Ectodermal cell (in vitro differentiated cells): Measurements from ENCODE around the gene EYA3.

Experiments used
- H3K27ac ChIP-seq: 2 replicates; pipeline ENCODE4 v1.7.0; 2013; ENCODE audit warnings: mild to moderate bottlenecking, low read depth, low read length; ENCODE audit not compliant: insufficient read depth, poor library complexity, severe bottlenecking
- H3K27me3 ChIP-seq: 2 replicates; pipeline ENCODE4 v1.7.0; 2013; ENCODE audit warnings: mild to moderate bottlenecking, low read length; ENCODE audit not compliant: insufficient read depth, control insufficient read depth, poor library complexity, severe bottlenecking
- H3K36me3 ChIP-seq: one replicate; pipeline ENCODE4 v1.7.0; 2013; ENCODE audit warnings: low read length; ENCODE audit not compliant: control insufficient read depth, insufficient read depth
- H3K4me1 ChIP-seq: one replicate; pipeline ENCODE4 v1.7.0; 2013; ENCODE audit warnings: low read length; ENCODE audit not compliant: control insufficient read depth, insufficient read depth
- H3K4me3 ChIP-seq: 2 replicates; pipeline ENCODE4 v1.7.0; 2013; ENCODE audit warnings: low read depth, low read length, control low read depth; ENCODE audit not compliant: insufficient read depth
- H3K9me3 ChIP-seq: 2 replicates; pipeline ENCODE4 v1.7.0; 2013; ENCODE audit warnings: mild to moderate bottlenecking, low read length, moderate library complexity; ENCODE audit not compliant: control insufficient read depth
- WGBS, 2 experiments: methylation state at CpG; one replicate each; pipeline ENCODE4 v1.1.7; 2013; ENCODE audit warnings: missing lambda C conversion rate in 2 of 2; 5-methylcytosine and 5-hydroxymethylcytosine counted together

The EYA3 gene

GRCh38 chr1:27972141-27972540 lies 116.3 kb downstream of the EYA3 start:
- Histone ChIP-seq H3K4me1 (no peaks in the 10 kb centered on the region), H3K9me3 (no peaks in the 10 kb centered on the region), H3K27me3 (no peaks in the 10 kb centered on the region), H3K36me3 (peaks cover 5% of the 10 kb centered on the region), H3K27ac (no peak overlapping the region), H3K4me3 (no peak overlapping the region)
- 93 to 100% methylated on average over 4 of the region's 4 CpGs for WGBS, 2 experiments

- H3K4me1 ChIP-seq = no peaks in the 10 kb centered on the region
- H3K4me3 ChIP-seq = no peak overlapping the region
- H3K36me3 ChIP-seq = peaks cover 9% of the 10 kb centered on the region
- no peak overlapping the region for H3K27ac ChIP-seq
- no peaks in the 10 kb centered on the region for H3K27me3 ChIP-seq
- H3K9me3 ChIP-seq = no peaks in the 10 kb centered on the region
These were observed 116.7 kb downstream of the EYA3 start for GRCh38 chr1:27971674-27972073.

GRCh38 chr1:27970401-27970800 lies 118.0 kb downstream of the EYA3 start:
- no peak overlapping the region for H3K4me3 ChIP-seq
- no peak overlapping the region for H3K27ac ChIP-seq
- WGBS, 2 experiments = 93 to 94% methylated on average over 6 of the region's 6 CpGs
- H3K9me3 ChIP-seq = no peaks in the 10 kb centered on the region
- H3K4me1 ChIP-seq = no peaks in the 10 kb centered on the region
- H3K36me3 ChIP-seq = peaks cover 9% of the 10 kb centered on the region
- H3K27me3 ChIP-seq = no peaks in the 10 kb centered on the region

- WGBS, 2 experiments = 91 to 92% methylated on average over 3 of the region's 3 CpGs
- Histone ChIP-seq H3K27ac (no peak overlapping the region), H3K36me3 (peaks cover 9% of the 10 kb centered on the region), H3K9me3 (no peaks in the 10 kb centered on the region), H3K27me3 (no peaks in the 10 kb centered on the region), H3K4me3 (no peak overlapping the region), H3K4me1 (no peaks in the 10 kb centered on the region)
These were observed 119.7 kb downstream of the EYA3 start for GRCh38 chr1:27968692-27969091.

- H3K36me3 ChIP-seq = peaks cover 9% of the 10 kb centered on the region
- no peaks in the 10 kb centered on the region for H3K27me3 ChIP-seq
- 85 to 94% methylated on average over 4 of the region's 4 CpGs for WGBS, 2 experiments
- no peaks in the 10 kb centered on the region for H3K9me3 ChIP-seq
- H3K27ac ChIP-seq = no peak overlapping the region
- H3K4me1 ChIP-seq = no peaks in the 10 kb centered on the region
- no peak overlapping the region for H3K4me3 ChIP-seq
These were observed 120.4 kb downstream of the EYA3 start for GRCh38 chr1:27967884-27968466.

- Histone ChIP-seq H3K27ac (no peak overlapping the region), H3K36me3 (peaks cover 9% of the 10 kb centered on the region), H3K27me3 (no peaks in the 10 kb centered on the region), H3K4me1 (no peaks in the 10 kb centered on the region), H3K9me3 (no peaks in the 10 kb centered on the region), H3K4me3 (no peak overlapping the region)
- 94 to 95% methylated on average over 12 of the region's 12 CpGs for WGBS, 2 experiments
These were observed 121.1 kb downstream of the EYA3 start for GRCh38 chr1:27967106-27967883.

- no peak overlapping the region for H3K4me3 ChIP-seq
- H3K9me3 ChIP-seq = no peaks in the 10 kb centered on the region
- H3K4me1 ChIP-seq = peaks cover 1% of the 10 kb centered on the region
- H3K27ac ChIP-seq = no peak overlapping the region
- H3K36me3 ChIP-seq = peaks cover 9% of the 10 kb centered on the region
- H3K27me3 ChIP-seq = no peaks in the 10 kb centered on the region
- WGBS, 2 experiments = 95% methylated on average over 24 of the region's 24 CpGs
These were observed 121.9 kb downstream of the EYA3 start for GRCh38 chr1:27966402-27967105.

- H3K36me3 ChIP-seq = peaks cover 9% of the 10 kb centered on the region
- no peak overlapping the region for H3K27ac ChIP-seq
- peaks cover 4% of the 10 kb centered on the region for H3K4me1 ChIP-seq
- 94% methylated on average over 11 of the region's 11 CpGs for WGBS, 2 experiments
- no peak overlapping the region for H3K4me3 ChIP-seq
- no peaks in the 10 kb centered on the region for H3K27me3 ChIP-seq
- no peaks in the 10 kb centered on the region for H3K9me3 ChIP-seq
These were observed 125.0 kb downstream of the EYA3 start for GRCh38 chr1:27963393-27963792.

GRCh38 chr1:27961646-27962221 lies 126.7 kb downstream of the EYA3 start:
- H3K27ac ChIP-seq = no peak overlapping the region

More at GRCh38 chr1:27961646-27962221, 126.7 kb downstream of the EYA3 start:
- WGBS, 2 experiments = 88% methylated on average over 4 of the region's 4 CpGs
- Histone ChIP-seq H3K4me1 (peaks cover 4% of the 10 kb centered on the region), H3K4me3 (no peak overlapping the region), H3K9me3 (no peaks in the 10 kb centered on the region), H3K36me3 (no peaks in the 10 kb centered on the region), H3K27me3 (no peaks in the 10 kb centered on the region)
